ENCODE measurements around the gene PDLIM7. TPM values are rescaled to one million over a fixed set of nuclear protein-coding genes. Genes with fewer than 3 reads are reported as not detected.

PDLIM7 gene
- polyA plus RNA-seq, 4 donors, result 73.6 to 157 (median 121) TPM

Other genes starting within 250 kb of the PDLIM7 start
- gene RAB24, start 193.9 kb downstream of the PDLIM7 start, polyA plus RNA-seq (ENCODE audit: insufficient read length in 4 of 4), result 10 to 100 TPM; 21.9 to 44.8 (median 25.5) TPM
- 100 to 1,000 TPM in 3 of 4 donors, 10 to 100 TPM in 1; 89.7 to 141 (median 120) TPM for gene PRELID1, start 193.8 kb downstream of the PDLIM7 start, polyA plus RNA-seq (ENCODE audit: insufficient read length in 4 of 4)
- 10 to 100 TPM; 10.9 to 24.6 (median 16.3) TPM for gene MXD3, start 185.7 kb downstream of the PDLIM7 start, polyA plus RNA-seq (ENCODE audit: insufficient read length in 4 of 4)
- 100 to 1,000 TPM in 3 of 4 donors, 10 to 100 TPM in 1; 94.0 to 135 (median 130) TPM for gene LMAN2, start 145.9 kb downstream of the PDLIM7 start, polyA plus RNA-seq (ENCODE audit: insufficient read length in 4 of 4)
- gene RGS14, start 139.7 kb downstream of the PDLIM7 start, polyA plus RNA-seq (ENCODE audit: insufficient read length in 4 of 4), result 10 to 100 TPM in 3 of 4 donors, 1 to 10 TPM in 1; 5.7 to 19.3 (median 13.9) TPM
- 100 to 1,000 TPM in 2 of 4 donors, 10 to 100 TPM in 1, 1 to 10 TPM in 1; 3.4 to 223 (median 131) TPM for gene SLC34A1, start 113.2 kb downstream of the PDLIM7 start, polyA plus RNA-seq (ENCODE audit: insufficient read length in 4 of 4)
- 1 to 10 TPM in 2 of 4 donors, under 1 TPM in 1, not detected in 1; 0.26 to 2.6 (median 1.5) TPM for gene PFN3, start 96.9 kb downstream of the PDLIM7 start, polyA plus RNA-seq (ENCODE audit: insufficient read length in 4 of 4)
- gene F12, start 88.0 kb downstream of the PDLIM7 start, polyA plus RNA-seq (ENCODE audit: insufficient read length in 4 of 4), result 10 to 100 TPM in 1 of 4 donors, 1 to 10 TPM in 2, under 1 TPM in 1; 0.91 to 13.4 (median 5.8) TPM
- gene GRK6, start 70.9 kb downstream of the PDLIM7 start, polyA plus RNA-seq (ENCODE audit: insufficient read length in 4 of 4), result 10 to 100 TPM; 22.2 to 29.0 (median 24.6) TPM
- 1 to 10 TPM in 2 of 4 donors, under 1 TPM in 2; 0.76 to 2.4 (median 0.99) TPM for gene PRR7, start 50.8 kb downstream of the PDLIM7 start, polyA plus RNA-seq (ENCODE audit: insufficient read length in 4 of 4)
- 100 to 1,000 TPM; 180 to 210 (median 185) TPM for gene DBN1, start 24.0 kb downstream of the PDLIM7 start, polyA plus RNA-seq (ENCODE audit: insufficient read length in 4 of 4)
- 1 to 10 TPM; 3.9 to 7.1 (median 4.3) TPM for gene DOK3, start 12.2 kb upstream of the PDLIM7 start, polyA plus RNA-seq (ENCODE audit: insufficient read length in 4 of 4)
- 100 to 1,000 TPM in 1 of 4 donors, 10 to 100 TPM in 3; 67.0 to 105 (median 88.9) TPM for gene DDX41, start 19.4 kb upstream of the PDLIM7 start, polyA plus RNA-seq (ENCODE audit: insufficient read length in 4 of 4)
- 100 to 1,000 TPM in 1 of 4 donors, 10 to 100 TPM in 3; 59.7 to 127 (median 73.9) TPM for gene FAM193B, start 57.0 kb upstream of the PDLIM7 start, polyA plus RNA-seq (ENCODE audit: insufficient read length in 4 of 4)
- gene TMED9, start 94.6 kb upstream of the PDLIM7 start, polyA plus RNA-seq (ENCODE audit: insufficient read length in 4 of 4), result 100 to 1,000 TPM; 147 to 156 (median 154) TPM
- 10 to 100 TPM; 18.6 to 29.0 (median 22.1) TPM for gene B4GALT7, start 102.5 kb upstream of the PDLIM7 start, polyA plus RNA-seq (ENCODE audit: insufficient read length in 4 of 4)

All from left renal pelvis (tissue), 4 donors.